Ishikawa (cell line): ENCODE results near the gene PRDM11.

ENCODE experiments used
- CEBPB ChIP-seq: IDR thresholded peaks from 2 replicates; pipeline ENCODE4 v1.6.1; 2012
- CREB1 ChIP-seq: IDR thresholded peaks from 2 replicates; pipeline ENCODE4 v1.6.1; 2012; ENCODE audit warnings: low read depth
- EGR1 ChIP-seq: IDR thresholded peaks from 2 replicates; pipeline ENCODE4 v1.6.1; 2012
- EP300 ChIP-seq: IDR thresholded peaks from 2 replicates; pipeline ENCODE4 v1.6.1; 2012; ENCODE audit warnings: borderline replicate concordance
- FOXM1 ChIP-seq: IDR thresholded peaks from 2 replicates; pipeline ENCODE4 v1.6.1; 2012; ENCODE audit warnings: low read depth, borderline replicate concordance
- MAX ChIP-seq: IDR thresholded peaks from 2 replicates; pipeline ENCODE4 v1.6.1; 2012
- NFIC ChIP-seq: IDR thresholded peaks from 2 replicates; pipeline ENCODE4 v1.6.1; 2012
- RAD21 ChIP-seq: IDR thresholded peaks from 2 replicates; pipeline ENCODE4 v1.6.1; 2012; ENCODE audit warnings: low read depth
- REST ChIP-seq: IDR thresholded peaks from 2 replicates; pipeline ENCODE4 v1.6.1; 2012; ENCODE audit warnings: low read depth, mild to moderate bottlenecking
- TAF1 ChIP-seq: IDR thresholded peaks from 2 replicates; pipeline ENCODE4 v1.6.1; 2012; ENCODE audit warnings: low read depth, mild to moderate bottlenecking
- TCF12 ChIP-seq: IDR thresholded peaks from 2 replicates; pipeline ENCODE4 v1.6.1; 2012; ENCODE audit warnings: low read depth
- TEAD4 ChIP-seq: IDR thresholded peaks from 2 replicates; pipeline ENCODE4 v1.6.1; 2012
- USF1 ChIP-seq: IDR thresholded peaks from 2 replicates; pipeline ENCODE4 v1.6.1; 2012
- YY1 ChIP-seq: IDR thresholded peaks from 2 replicates; pipeline ENCODE4 v1.6.1; 2012; ENCODE audit warnings: low read depth
- ZBTB7A ChIP-seq: IDR thresholded peaks from 2 replicates; pipeline ENCODE4 v1.6.1; 2012; ENCODE audit warnings: low read depth

PRDM11 gene

GRCh38 chr11:45142241-45143055 lies 4.0 kb upstream of the PRDM11 start:
- no peak for TF ChIP-seq USF1
- no peak for TF ChIP-seq ZBTB7A

- TF ChIP-seq MAX: no peak
- no peak for TF ChIP-seq USF1
- TF ChIP-seq RAD21: no peak
- TF ChIP-seq ZBTB7A: no peak
- TF ChIP-seq TAF1: no peak
- TF ChIP-seq EGR1: no peak
- TF ChIP-seq CREB1: no peak
- no peak for TF ChIP-seq YY1
- no peak for TF ChIP-seq NFIC
- no peak for TF ChIP-seq CEBPB
- no peak for TF ChIP-seq TCF12
- TF ChIP-seq TEAD4: no peak
These were observed 2.9 kb upstream of the PRDM11 start for GRCh38 chr11:45143494-45143893.

GRCh38 chr11:45144126-45145082 lies 2.0 kb upstream of the PRDM11 start:
- TF ChIP-seq REST: no peak
- no peak for TF ChIP-seq EGR1
- no peak for TF ChIP-seq MAX
- no peak for TF ChIP-seq EP300
- no peak for TF ChIP-seq TEAD4
- no peak for TF ChIP-seq YY1
- no peak for TF ChIP-seq RAD21
- no peak for TF ChIP-seq ZBTB7A
- no peak for TF ChIP-seq CEBPB
- no peak for TF ChIP-seq FOXM1
- no peak for TF ChIP-seq NFIC
- TF ChIP-seq TAF1: no peak
- no peak for TF ChIP-seq USF1

- TF ChIP-seq TAF1: no peak
- TF ChIP-seq ZBTB7A: no peak
- TF ChIP-seq CEBPB: no peak
- TF ChIP-seq USF1: no peak
- TF ChIP-seq CREB1: no peak
- TF ChIP-seq TEAD4: no peak
- no peak for TF ChIP-seq EGR1
- TF ChIP-seq EP300: no peak
- TF ChIP-seq RAD21: no peak
- TF ChIP-seq NFIC: no peak
These were observed 1.4 kb upstream of the PRDM11 start for GRCh38 chr11:45145083-45145378.

- TF ChIP-seq TCF12 (no peak), YY1 (no peak), RAD21 (no peak), EGR1 (no peak), TEAD4 (no peak), EP300 (no peak), TAF1 (no peak), FOXM1 (no peak), MAX (no peak), REST (no peak), NFIC (no peak), CEBPB (no peak), USF1 (no peak)
These were observed 914 bp upstream of the PRDM11 start for GRCh38 chr11:45145379-45146071.
